ENCODE measurements around the gene KRTAP4-7.
A peak's percentile ranks its signal among the peaks of the same experiment; 100 is the strongest.
"Not testable (repeated sequence)": the region's sequence is repeated elsewhere in the genome, so short reads cannot be mapped to it uniquely, and the experiment has no call there.

Gene KRTAP4-7

GRCh38 chr17:41065829-41066624 is 17.9 kb upstream of the KRTAP4-7 start, which contains the start of gene KRTAP2-4:
KRTAP2-4 (minus strand) TSS chr17:41065879; CDS start chr17:41065845, 34 bp downstream.
- DNase-seq, result no peak

GRCh38 chr17:41067281-41067680 is 16.7 kb upstream of the KRTAP4-7 start:
- DNase-seq, result no peak

DNA sequence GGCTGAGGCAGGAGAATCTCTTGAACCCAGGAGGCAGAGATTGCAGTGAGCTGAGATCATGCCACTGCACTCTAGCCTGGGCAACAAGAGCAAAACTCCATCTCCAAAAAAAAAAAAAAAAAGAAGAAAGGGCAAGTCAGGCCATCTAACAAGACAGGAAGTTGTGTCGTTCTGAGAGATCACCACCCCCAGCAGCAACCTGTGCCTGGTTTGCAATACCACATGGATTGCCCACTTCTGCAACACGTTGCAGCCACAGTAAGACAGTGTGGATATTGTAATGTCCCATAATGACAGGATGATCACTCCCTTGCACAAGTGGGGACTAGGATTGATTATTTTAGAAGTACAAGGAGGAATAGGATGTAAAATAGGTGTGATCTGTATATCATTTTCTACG is 14.9 kb upstream of the KRTAP4-7 start:
- no peak for DNase-seq

GRCh38 chr17:41071606-41072360 is 12.2 kb upstream of the KRTAP4-7 start:
- peak; percentile 66 for DNase-seq

- DNase-seq, result no peak
Measured at GRCh38 chr17:41073676-41074075, 10.3 kb upstream of the KRTAP4-7 start.

GRCh38 chr17:41076788-41077187 is 7.2 kb upstream of the KRTAP4-7 start:
- no peak for DNase-seq

DNA sequence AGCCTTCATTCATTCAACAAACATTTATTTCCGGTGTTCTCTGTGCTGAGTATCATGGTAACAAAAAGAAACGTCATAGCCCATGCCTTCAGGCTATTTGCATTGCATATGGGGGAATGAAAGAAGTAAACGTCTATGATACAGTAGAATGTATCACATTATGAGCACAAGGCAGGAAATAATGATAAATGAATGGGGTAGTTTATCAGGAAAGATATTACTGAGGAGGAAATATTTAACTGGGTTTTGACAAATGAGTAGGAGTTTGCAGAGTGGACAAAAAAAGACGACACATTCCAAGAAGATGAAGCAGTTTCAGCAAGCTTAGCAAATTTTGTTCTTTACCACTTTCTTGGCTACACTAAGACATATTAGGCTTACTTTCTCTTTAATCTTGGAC is 1.3 kb upstream of the KRTAP4-7 start:
- no peak for DNase-seq

- not testable (repeated sequence) for DNase-seq
Measured at GRCh38 chr17:41083427-41083826, 523 bp upstream of the KRTAP4-7 start.

DNA sequence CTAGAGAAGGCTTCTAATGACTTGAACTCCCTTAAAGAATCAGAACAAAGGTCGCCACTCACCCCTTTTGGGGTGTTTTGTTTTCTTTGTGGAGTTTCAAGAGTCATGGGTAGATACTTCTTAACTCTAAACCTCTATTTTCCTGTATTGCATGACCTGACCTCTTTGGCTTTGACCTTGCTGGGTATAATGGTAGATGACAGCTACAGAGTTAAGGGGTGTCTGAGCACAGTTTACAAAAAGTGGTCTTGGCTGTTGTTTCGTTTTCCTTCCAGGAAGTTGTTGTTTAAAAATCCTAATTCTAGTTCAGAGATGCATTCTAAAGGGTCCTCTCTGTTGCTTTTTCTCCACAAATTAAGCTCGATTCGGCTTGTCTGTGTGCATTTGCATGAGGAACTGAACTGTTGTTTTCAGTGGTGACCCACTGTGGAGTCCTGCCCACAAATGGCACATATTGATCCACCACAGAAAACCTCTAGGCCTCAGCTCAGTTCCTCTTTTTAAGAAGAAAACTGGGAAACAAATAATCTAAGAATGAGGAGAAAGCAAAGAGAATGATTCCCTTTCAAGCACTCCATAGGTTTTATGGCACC is 4.9 kb downstream of the KRTAP4-7 start:
- DNase-seq, result not testable (repeated sequence)

DNA sequence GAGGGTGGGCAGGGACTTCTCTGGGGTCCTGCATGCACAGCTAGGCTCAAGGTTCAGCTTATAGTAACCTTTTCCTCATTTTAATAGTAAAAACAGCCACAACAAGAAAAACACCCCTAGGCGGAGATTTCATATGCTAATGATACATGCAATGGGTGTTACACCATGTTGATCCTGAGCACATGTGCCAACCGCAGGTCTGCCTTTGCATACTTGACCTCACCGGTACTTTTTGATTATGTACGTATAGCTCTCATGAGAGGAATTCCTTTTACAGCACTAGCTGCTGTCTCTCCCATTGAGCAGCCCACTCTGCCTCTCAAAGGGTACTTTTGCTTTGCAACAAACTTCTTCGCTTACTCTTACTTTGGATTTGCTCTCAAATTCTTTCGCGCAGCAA is 12.1 kb downstream of the KRTAP4-7 start:
- no peak for DNase-seq

DNA sequence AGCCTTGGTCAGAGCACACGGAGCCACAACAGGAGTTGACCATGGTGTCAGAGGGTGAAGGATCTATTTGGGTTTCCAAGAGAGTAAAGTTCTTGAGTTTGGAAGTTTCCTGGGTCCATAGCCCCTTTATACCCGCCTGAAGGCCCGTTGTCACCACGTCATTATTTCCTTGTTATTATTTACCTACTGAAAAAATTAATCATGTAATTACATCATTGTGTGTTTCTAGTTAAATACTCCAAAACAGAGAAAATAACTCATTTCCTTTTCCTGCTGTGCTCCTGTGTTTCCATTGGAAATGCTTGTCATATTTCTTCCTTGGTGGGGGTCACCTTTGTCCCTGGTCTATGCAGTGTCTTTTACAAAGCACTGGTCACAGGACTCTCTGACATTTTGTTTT is 14.1 kb downstream of the KRTAP4-7 start, which contains the start of gene KRTAP4-8:
TSS of gene KRTAP4-8 (minus strand) at position 101 of the 400 bp plus-strand sequence. CDS start at position 43, 58 bp downstream.
- no peak for DNase-seq

- DNase-seq, result no peak
Measured at GRCh38 chr17:41098481-41098880, 14.5 kb downstream of the KRTAP4-7 start.

DNA sequence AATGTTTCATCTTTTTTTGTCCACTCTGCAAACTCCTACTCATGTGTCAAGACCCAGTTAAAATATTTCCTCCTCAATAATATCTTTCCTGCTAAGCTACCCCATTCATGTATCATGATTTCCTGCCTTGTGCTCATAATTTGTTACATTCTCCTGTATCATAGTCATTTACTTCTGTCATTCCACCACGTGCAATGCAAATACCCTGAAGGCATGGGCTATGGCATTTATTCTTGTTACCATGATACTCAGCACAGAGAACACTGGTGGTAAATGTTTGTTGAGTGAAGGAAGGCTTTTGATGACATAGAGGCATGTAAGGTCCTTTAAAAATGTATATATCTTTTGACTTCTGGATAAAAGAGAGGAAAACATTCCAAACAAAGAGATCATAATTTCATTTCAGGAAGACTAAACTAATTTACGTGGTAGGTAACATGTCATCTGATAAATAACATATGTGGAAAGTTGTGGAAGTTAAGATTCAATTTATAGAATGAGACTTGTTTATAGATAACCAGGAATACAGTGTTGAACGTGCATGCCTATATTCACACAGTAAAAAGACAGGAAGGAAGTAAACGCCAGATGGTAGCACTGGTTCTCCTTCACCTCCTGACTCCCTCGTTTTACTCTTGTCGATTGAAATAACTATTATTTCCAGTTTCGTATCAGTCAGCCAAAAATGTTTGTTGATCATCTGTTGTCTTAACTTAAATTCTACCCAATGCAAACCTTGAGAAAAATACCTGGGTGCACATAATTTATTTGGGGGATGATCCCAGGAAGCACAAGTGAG is 15.9 kb downstream of the KRTAP4-7 start:
- DNase-seq, result not testable (repeated sequence)

DNA sequence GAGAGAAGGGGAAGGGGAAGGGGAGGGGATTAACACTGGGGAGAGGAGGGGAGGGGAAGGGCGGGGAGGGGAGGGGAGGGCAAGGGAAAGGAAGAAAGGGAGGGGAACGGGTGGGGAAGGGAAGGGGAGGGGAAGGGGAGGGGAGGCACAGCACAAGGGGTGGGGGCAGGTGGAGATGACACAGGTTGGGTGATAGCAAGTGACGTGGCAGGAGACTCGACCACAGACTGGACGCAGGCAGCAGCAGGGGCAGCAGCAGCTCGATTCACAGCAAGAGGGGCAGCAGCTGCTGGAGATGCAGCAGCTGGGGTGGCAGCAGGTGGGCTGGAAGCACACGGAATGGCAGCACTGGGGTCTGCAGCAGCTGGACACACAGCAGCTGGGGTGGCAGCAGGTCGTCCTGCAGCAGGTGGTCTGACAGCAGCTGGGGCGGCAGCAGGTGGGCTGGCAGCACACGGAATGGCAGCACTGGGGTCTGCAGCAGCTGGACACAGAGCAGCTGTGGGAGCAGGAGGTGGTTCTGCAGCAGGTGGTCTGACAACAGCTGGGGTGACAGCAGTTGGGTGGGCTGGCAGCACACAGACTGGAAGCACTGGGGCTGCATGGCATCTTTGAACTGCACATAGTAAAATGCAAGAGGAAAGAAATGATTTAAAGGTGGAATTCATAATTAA is 17.8 kb downstream of the KRTAP4-7 start, which contains the start of gene KRTAP4-16:
TSS of gene KRTAP4-16 (minus strand) at position 624 of the 674 bp plus-strand sequence. CDS start at position 624, 0 bp downstream.
- DNase-seq, result no peak

DNA sequence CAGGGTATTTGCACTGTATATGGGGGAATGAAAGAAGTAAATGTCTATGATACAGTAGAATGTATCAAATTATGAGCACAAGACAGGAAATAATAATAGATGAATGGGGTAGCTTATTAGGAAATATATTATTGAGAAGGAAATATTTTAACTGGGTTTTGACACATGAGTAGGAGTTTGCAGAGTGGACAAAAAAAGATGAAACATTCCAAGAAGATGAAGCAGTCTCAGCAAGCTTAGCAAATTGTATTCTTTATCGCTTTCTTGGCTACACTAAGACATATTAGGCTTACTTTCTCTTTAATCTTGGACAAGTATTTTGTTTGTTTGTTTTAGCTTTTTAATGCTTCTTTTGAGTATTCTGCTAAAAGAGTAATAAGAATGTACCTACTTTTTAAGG is 19.9 kb downstream of the KRTAP4-7 start:
- no peak for DNase-seq

DNA sequence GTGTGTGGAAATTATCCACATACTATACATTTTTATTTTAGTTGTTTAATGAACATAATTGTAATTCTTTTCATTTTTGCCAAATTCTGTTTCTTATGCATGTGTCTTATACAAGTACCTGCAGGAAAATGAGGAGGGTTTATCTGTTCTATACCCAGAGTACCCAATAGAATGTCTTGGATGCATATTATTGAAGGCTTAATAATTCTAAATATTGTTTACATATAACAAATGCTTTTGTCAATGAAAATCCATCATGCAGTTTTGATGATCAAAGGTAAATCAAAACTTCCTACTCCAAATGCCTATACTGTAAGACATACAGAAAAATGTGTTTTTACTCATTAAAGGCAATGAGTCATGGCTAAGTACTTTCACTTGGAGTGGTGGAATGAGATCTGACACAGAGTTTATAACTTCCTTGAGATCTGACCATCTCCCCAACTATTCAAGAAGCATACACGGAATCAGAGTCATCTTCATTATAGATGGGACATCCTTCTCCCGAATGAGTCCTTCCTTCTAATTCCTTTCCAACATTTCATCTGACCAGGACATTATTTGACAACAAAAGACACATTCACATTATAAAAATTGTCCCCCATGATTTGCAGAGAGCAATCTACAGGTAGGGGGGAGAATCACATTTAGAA is 20.6 kb downstream of the KRTAP4-7 start:
- not testable (repeated sequence) for DNase-seq

GRCh38 chr17:41105347-41105746 is 21.4 kb downstream of the KRTAP4-7 start, which contains the start of gene KRTAP4-9:
KRTAP4-9 (plus strand) TSS chr17:41105389; CDS start chr17:41105389, 0 bp downstream.
- not testable (repeated sequence) for DNase-seq

DNA sequence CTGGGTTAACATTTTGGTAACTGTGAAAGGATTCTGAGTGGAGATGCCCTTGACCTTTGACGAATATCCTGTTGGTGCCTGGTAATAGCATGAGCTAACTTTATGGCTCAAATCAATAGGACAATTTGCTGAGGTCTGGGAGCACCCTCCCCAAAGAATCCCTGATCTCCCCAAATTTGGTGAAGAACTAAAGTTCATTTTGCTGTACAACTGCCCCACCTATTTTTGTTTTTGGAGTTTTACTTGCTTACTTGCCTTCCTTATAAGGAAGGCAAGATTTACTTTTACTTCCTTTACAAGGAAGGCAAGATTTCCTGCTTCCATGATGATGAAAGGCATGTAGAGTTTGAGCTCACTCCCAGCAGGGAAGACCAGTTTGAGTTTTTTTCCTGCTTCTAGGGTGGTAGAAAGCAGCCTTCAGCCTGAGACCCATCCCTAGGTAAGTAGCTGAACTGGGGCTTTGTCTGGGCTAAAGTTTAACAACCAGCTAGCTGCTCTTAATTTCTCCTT is 24.0 kb downstream of the KRTAP4-7 start:
- DNase-seq, result no peak

DNA sequence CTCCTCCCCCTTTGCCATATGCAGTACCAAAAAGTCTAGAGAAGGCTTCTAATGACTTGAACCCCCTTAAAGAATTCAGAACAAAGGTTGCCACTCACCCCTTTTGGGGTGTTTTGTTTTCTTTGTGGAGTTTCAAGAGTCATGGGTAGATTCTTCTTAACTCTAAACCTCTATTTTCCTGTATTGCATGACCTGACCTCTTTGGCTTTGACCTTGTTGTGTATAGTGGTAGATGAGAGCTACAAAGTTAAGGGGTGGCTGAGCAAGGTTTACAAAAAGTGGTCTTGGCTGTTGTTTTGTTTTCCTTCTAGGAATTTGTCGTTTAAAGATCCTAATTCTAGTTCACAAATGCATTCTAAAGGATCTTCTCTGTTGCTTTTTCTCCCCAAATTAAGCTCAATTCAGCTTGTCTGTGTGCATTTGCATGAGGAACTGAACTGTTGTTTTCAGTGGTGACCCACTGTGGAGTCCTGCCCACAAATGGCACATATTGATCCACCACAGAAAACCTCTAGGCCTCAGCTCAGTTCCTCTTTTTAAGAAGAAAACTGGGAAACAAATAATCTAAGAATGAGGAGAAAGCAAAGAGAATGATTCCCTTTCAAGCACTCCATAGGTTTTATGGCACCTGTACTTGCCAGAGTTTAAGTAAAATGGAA is 24.9 kb downstream of the KRTAP4-7 start:
- DNase-seq, result not testable (repeated sequence)

- DNase-seq, result no peak
Measured at GRCh38 chr17:41111151-41111885, 27.4 kb downstream of the KRTAP4-7 start.

Measured in DMS53 (cell line).